Left renal cortex interstitium (tissue), 4 donors: ENCODE results near the gene OCA2. TPM values are rescaled to one million over a fixed set of nuclear protein-coding genes. Genes with fewer than 3 reads are reported as not detected.

Experiments used
- DNase-seq, 4 donors: peaks; one replicate each; pipeline ENCODE4 v3.0.0-alpha.2; 2013; ENCODE audit warnings: low read depth in 4 of 4, low spot score in 2 of 4, missing footprints in 1 of 4
- polyA plus RNA-seq, 4 donors: library from polyadenylated mRNA; unstranded; fragments of 120-200 nt; gene quantifications; one replicate each; pipeline ENCODE4 v1.2.1, GENCODE V29; 2013; ENCODE audit not compliant: insufficient read length in 4 of 4

The OCA2 gene
- polyA plus RNA-seq, 4 donors, result 8.0 to 9.2 (median 8.9) TPM

DNA sequence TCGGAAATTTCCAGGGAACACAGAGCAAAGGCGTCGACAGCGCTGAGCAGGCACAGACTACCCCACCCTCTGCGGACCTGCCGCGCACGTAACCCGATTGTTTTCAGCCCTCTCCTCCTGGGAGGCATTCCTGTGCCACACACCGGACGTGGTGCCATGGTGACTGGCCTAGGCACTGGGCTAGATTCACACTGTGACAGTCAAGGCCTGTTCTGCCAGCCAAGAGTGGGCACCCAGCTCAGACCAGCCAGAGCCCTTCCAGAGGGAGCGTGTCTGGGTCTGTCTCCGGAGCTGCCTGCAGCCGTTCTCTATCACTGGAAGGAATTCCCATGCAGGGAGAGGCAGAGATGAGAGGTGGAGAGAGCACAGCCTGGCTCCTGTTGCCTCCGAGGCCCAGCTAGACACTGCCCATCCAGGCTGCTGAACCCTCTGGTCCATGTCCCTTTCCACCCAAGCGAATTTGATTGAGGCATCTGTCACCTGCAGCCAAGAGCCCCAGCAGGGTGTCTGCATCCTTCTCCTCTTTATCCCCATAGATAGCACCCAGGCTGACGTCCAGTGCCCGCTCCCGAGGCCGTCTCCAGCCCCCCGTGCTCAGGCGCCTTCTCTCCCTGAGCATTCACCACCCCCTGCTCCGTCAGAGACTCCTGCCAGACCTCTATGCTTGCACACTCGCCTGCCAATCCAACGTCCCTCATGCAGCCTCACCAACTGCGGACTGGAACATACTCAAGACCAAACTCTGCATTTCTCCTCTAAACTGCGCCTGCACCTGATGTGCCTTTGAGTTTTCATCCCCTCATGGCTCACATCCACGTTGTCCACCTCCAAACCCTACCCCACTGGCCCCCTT lies 267.5 kb downstream of the OCA2 start:
- DNase-seq, result no peak

DNA sequence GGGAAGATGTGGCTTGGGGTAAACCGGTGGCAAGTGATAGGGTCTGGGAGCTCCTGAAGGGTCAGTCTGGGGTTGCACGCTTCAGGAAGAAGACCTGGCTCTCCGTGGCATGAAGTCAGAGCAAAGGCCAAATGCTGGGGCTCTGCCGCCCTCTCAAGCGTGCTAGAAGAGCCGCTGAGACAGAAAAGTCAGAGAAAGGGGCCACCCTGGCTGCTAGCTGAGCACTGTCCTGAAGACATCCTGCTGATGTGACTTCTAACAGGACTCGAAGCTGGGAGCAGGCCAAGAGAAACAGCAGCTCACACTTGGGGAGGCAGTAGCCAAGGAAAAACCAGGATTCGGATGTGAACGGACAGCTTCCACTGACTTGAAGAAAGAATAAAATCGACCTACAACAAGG lies 270.4 kb downstream of the OCA2 start:
- DNase-seq, result no peak

DNA sequence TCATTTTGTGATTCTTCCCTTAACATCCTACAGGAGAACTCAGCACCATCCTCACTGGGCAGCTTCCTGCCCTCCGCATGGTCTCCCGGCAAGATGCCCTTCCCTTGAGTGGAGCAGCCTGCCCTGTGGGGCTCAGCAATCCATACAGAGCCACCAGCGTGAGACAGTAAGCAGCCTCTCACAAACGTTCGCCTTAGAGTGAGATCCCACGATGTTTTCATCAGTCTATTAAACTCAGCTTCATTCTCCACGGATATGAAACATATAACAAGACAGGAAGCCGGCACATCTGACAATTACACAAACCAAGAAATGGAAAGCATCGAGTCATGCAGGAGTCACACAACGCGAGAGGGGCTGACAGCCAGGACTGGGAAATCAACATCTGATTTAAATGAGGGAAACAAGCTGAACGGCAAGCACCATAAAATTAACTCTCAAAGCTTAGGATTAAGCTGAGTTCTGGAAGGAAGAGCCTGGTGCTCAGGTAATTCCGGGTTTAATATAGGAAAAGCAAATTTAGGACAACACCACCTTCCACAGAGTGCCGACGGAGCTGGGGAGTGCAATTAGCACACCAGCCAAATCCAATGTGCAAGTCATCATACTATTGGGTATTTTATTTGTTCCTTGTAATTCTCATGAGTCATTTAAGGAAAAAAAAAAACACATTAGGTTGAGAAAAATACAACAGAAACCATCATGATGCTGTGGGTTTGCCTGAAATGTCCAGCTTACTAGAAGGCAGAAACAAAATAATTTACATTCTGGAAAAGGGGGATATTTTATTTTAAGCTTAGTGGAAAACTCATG lies 272.0 kb downstream of the OCA2 start:
- DNase-seq, result no peak

DNA sequence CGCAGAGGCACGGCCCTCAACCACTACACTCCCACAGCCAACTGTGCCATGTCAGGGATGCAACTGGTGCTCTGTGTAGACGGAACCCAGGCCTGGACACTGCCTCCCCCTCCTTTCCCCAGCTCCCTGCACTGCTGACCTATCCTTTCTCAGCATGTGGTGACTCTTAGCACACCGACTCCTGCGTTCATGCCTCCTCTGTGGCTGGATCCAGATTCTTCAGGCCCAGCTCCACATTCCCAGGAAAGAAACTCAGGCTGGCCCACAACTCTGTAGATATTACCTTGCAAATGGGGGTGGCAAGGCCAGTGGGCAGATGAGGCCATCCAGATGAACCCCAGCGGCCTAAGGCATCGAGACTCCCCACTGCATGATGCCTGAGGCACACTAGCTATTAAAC lies 272.7 kb downstream of the OCA2 start:
- no peak for DNase-seq

DNA sequence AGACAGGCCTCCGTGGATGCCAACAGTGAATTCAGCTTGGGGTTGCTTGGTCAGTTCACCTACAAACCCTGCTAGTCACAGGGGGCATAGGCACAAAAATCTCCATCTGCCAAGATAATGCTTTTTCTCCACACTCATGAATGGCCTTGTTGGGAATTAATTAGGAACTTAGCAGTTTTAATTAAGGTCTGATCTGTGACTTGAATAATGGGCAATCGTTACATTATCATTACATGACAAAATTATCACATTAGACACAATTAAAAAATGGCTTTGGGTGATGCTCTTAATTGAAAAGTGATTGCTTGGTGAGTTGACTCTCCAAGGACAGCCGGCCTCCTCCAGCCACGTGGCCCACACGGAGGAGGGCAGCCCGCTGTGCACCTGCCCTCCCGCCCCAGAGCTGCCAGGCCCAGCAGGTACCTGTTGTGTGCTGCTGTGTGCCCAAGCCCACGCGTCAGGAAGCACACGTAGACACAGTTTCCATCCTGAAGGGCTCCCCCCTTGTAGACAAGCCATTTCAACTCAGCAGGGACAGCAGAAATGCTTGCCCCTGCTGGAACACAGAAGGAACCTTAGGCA lies 274.2 kb downstream of the OCA2 start:
- no peak for DNase-seq

DNA sequence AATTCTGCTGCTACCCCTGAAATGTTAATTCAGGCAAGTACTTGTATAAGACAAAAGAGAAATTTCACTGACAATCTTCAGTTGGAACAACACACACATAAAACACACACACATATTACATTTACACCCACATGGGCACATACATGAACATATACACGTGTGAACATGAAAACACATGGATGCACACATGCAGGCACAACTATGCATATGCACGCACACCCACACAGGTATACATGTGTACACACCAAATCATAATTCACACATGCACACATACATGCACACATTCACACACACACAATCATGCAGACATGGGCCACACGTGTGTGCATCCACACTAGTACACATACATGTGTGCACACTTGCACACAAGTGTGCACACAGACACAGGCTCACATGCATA lies 277.8 kb downstream of the OCA2 start:
- no peak for DNase-seq

DNA sequence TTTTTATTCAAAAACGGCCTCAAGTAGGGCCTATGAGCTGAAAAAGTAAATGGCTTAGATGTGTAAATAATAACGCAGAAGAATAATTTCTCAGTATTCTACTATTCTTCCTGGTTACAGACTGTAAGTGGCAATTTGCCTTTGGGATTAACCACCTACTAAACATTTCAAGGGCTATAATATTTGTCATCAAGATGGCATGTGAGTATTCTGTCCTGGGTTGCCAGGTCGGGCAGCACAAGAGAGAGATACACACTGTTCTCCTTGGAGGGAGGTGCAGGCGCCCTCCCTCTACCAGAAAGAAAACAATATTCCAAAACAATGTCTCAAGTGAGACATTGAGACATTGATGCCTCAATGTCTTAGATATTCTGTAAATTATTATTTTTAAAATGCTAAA lies 278.4 kb downstream of the OCA2 start:
- no peak for DNase-seq

DNA sequence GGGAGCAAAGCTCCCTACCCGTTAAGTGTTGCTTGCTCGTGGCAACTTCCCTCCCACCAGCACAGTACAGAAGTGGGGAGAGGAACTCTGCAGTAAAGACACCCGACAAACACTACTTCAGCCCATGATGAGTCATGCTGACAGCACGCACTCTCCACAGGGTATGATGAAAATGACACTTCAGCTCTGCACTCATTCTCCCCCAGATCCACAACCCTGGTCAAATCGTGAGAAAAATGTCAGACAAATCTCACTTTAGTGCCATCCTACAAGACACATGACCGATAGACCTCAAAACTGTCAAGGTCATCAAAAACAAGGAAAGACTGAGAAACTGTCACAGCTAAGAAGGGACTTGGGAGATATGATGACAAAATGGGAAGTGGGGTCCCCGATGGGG lies 278.9 kb downstream of the OCA2 start:
- no peak for DNase-seq

DNA sequence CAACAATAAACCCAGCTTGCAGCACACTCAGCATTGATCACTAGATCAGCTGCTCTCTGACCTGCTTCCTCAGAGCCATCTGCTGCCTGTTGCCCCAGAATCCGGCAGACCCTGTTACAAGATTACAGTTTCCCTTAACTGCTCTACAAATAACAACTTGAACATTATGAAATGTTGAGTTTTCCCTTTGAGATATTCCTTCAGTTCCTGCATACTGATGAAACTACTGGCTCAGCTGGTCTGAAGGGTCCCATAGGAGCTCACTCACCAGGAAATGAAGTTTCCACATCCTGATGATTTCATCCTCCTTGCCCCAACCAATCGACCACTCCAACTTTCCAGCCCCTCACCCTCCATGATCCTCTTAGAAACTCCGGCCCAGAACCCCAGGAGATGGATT lies 281.9 kb downstream of the OCA2 start:
- DNase-seq, result no peak

DNA sequence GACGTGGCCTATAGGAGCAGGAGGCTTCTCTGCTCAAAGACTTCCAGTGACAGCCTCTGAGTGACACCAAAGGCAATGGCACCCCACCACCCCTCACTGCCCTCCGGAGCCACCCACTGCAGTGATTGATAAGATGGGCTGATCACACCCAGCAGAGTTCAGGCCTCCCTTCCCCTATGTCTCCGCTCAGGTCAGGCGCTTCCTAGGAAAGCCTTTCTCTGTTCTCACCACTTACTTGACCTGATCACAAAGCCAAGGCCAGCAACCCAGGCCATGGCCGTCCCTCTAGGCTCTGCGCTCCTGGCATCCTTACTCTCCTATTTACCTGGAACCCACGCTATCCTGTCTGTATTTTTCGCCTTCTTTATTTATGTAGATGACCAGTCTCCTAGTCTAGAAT lies 282.3 kb downstream of the OCA2 start:
- DNase-seq, result no peak

DNA sequence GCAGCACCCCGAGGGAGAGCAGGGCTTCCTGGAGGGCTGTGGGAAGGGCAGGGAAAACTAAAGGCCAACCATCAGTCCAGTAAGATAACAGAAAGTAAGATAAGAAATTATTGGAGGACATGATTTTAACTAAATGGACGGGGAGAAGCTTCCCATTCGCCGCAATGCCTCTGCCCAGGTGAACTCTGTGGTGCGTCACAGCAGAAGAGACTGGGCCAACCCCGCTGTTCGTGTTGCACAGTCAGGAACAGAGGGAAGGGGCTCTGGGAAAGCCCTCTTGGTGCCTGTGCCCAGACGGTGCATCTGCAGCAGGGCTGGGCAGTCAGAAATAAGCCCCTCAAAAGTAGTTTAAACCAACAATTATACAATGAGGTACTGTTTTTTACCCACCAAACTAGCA lies 284.1 kb downstream of the OCA2 start:
- DNase-seq, result no peak

DNA sequence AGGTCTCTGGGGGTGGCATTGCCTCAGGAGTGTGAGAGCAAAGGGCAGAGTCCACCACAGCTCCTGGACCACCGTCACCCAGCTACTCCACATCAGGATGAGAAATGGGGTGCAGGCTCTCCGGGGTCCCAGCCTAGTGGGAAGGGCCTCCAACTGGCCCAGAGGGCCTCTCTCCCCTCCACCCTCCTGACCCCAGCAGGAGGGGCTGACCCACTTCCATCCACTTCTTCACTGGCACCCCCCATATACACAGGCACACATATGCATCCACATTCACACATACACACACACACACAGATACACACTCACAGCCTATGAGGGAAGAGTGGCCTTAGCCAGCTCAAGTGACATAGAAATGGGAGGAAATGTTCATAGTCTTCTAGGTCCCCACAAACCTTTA lies 286.0 kb downstream of the OCA2 start:
- DNase-seq, result no peak

DNA sequence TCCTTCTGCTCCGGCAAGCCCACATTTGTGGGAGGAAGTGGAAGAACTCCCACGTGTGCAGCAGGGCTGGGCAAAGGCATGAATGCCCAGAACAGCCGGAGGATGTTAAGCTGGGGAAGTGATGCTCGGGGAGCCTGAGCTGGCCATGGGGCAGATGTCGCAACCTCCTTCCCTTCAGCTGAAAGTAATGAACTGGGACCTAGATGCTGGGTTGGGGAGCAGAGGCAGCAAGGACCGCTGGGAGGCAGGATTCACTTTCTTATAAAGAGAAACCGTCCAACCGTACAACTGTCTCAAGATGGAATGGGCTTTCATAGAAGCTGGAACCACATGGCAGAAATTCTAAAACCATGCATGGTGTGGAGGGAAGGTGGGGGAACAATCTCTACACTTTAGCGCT lies 290.9 kb downstream of the OCA2 start:
- DNase-seq, result no peak

DNA sequence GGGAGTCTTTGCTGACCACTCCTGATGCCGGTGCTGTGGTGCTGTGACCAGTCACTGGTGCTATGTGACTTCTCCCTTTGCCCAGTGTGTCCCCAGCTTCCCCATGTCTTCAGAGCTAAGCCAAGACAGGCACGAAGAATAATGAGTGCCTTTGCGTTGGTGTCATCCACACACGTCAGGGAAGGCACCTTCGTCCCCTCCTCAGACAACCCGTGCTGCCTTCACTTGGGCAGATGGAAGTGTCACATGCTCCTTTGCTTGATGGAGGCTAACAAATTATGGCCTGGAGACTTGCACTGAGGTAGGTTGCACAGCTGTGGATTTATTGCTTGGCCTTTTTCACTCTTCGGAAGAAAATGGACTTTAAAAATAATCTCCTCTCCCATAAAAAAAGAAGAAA lies 291.8 kb downstream of the OCA2 start:
- DNase-seq, result no peak

DNA sequence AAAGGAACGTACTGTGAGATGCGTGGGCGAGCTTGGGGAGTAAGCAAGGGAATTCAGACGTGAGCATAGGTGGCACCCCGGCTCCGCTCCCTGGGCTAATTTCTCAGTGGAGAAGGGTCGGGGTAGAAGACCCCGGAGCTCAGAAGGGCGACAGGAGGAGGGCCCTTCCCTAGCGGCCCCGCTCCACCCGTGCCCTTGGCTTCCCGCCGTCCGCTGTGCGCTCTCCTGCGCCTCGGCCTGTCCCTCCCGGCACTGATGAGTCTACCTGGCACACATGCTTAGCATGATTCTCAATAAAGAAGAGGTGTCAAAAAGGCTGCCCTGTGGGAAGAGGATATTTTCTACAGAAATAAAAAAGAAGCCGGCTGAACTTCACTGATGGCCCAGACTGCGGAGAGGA lies 292.7 kb downstream of the OCA2 start:
- DNase-seq, result no peak

DNA sequence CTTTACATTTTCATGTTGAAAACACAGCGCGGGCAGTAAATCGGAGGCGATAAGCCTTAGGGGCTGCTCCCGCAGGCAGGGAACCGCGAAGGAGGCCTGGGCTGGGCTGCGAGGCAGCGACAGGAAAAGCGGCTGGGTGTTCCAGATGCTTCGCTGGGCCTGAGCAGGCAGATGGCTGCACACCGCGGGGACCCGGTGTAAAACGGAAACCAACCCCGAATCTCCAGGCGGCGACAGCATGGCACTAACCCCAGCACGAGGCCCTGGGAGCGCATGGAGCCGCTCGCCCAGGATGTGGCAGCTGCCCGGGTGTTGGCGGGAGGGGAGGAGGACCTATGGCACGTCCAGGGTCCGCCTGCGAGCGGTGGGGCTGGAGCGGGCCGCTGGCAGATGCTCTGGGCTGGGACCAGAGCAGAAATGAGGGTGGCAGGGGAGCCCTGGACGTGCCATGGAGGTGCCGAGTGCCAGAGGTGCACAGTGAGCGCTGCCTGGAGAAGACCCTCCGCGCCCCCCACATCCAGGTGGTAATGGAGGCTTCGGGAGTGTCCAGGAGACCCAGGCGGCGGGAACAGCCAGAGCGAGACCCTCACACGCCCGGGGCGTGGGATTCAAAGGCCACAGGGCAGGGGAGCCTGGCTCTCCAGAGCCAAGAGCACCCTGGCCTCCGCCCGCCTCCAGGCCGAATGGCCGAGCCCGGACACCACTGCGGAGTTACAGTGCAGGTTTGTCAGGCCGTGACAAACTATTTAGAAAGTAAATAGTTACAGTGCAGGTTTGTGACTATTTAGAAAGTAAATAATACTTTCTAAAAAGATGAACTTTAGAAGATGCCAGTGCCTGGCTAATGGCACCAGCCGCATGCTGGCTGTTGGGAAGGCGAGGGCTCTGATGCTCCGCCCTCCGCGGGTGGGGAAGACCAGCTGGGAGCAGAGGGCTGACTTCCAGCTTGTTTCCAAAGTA lies 293.6 kb downstream of the OCA2 start:
- DNase-seq, result no peak

DNA sequence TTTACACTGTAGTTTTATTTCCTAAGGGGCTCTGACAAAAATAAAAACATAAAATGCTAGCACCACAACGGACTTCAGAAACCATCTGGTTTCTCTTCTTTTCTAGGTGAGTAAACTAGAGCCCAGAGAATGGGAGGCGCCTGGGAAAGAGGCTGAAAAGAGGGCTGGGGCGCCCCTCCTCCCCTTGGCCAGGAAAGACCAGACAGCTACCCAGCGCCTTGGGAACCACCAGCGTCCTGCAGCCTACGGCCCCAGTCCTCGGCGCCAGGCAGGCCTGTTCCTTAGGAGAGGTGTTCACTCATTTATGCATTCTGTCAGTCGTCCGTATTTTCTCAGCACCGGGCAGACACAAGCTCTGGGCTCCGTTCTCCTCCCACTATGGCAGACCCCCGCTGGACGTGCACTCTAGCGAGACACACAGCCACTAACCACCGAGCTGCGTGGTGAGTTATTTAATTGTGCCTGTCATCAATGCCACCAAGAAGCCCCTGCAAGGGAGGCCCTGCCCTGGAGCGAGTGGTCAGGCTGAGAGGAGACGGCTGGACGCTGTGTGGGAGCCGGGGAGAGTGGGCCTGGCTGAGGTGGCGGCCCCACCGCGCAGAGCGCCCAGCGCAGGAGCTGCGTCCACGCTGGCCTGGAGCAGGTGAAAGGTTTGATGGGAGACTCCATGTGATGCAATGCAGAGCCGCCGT lies 294.4 kb downstream of the OCA2 start:
- DNase-seq, result no peak

DNA sequence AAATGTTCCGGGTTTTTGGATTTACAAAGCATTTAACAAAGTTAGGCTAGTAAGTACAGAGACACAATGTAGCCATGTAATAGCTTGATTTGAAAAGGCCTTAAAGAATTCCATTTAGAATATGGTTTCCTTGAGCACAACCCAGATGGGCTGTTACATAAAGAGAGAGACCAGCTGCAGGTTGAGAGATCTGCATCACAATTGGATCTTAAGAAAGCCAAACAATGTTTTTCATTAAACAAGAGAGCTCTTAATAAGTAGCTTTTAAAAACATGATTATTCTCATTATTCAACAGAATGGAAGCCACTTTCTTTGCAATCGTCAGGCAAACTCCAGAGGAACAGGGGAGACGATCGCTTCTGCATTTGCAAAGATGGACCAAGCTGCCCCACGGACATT lies 300.3 kb downstream of the OCA2 start:
- no peak for DNase-seq

DNA sequence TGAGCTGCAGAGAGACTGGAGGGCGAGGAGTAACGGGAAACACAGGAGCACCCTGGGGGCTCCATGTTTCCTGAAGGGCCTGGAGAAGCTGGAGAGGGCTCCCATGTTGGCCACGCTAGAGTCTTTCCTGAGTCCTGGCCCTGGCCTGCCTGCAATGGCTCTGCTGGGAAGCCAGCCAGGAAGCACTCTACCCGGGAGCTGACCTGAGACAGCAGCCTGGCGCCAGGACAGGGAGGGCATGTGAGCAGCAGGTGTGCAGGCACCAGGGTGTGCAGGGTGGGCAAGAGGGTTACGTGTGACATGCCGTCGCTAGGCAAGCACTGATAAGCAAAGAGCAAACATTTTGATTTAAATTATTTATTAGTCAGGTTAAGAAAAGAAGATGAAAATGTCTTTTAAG lies 301.4 kb downstream of the OCA2 start:
- no peak for DNase-seq
